ENCODE data around the gene PZP. TPM values are rescaled to one million over a fixed set of nuclear protein-coding genes. Genes with fewer than 3 reads are reported as not detected.
"Not testable (repeated sequence)": the region's sequence is repeated elsewhere in the genome, so short reads cannot be mapped to it uniquely, and the experiment has no call there.

Gene PZP
- polyA plus RNA-seq, 4 donors: 0.44 to 0.87 (median 0.50) TPM

DNA sequence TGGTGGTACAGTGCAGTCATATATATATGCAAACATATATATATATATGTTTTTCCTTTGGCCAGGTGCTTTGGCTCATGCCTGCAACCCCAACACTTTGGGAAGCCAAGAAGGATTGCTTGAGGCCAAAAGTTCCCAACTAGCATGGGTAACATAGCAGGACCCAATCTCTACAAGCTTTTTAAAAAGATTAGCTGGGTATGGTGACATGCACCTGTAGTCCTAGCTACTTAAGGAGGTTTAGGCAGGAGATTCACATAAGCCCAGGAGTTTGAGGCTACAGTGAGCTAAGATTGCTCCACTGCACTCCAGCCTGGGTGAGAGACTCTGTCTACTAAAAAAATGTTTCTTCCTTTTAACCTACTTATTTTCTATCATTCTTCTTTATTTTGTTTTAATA lies 10.2 kb downstream of the PZP start:
- DNase-seq (ENCODE audit: low read depth in 4 of 4, low spot score in 3 of 4): no peak

GRCh38 chr12:9184276-9184675 lies 23.9 kb downstream of the PZP start:
- DNase-seq (ENCODE audit: low read depth in 4 of 4, low spot score in 3 of 4): no peak

- no peak for DNase-seq (ENCODE audit: low read depth in 4 of 4, low spot score in 3 of 4)
These were observed 27.4 kb downstream of the PZP start for GRCh38 chr12:9180810-9181209.

- DNase-seq (ENCODE audit: low read depth in 4 of 4, low spot score in 3 of 4): no peak
These were observed 28.4 kb downstream of the PZP start for GRCh38 chr12:9179781-9180180.

- DNase-seq (ENCODE audit: low read depth in 4 of 4, low spot score in 3 of 4): no peak
These were observed 38.1 kb downstream of the PZP start for GRCh38 chr12:9169979-9170634.

- not testable (repeated sequence) for DNase-seq (ENCODE audit: low read depth in 4 of 4, low spot score in 3 of 4)
These were observed 40.9 kb downstream of the PZP start for GRCh38 chr12:9167345-9167744.

GRCh38 chr12:9163392-9163791 lies 44.8 kb downstream of the PZP start:
- no peak for DNase-seq (ENCODE audit: low read depth in 4 of 4, low spot score in 3 of 4)

DNA sequence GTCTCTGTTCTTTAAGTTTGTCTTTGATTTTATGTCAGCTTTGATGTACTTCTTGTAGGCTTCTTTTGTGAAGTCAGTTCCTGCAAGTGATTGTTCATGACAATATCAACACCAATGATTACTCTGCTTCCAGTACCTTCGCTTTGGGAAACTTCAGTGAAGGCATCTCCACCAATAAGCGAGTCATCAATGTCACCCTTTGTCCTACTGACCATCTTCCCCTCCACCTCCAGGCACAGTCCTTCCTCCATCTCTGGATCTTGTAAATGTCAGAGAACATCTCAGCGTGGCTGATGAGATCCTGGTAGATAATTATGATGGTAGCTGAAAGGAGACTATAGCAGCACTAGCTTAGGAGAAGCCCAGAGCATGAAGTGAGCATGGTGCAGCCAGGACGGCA lies 52.1 kb downstream of the PZP start:
- no peak for DNase-seq (ENCODE audit: low read depth in 4 of 4, low spot score in 3 of 4)

- DNase-seq (ENCODE audit: low read depth in 4 of 4, low spot score in 3 of 4): no peak
These were observed 58.8 kb downstream of the PZP start for GRCh38 chr12:9149372-9149771.

- DNase-seq (ENCODE audit: low read depth in 4 of 4, low spot score in 3 of 4): no peak
These were observed 59.3 kb downstream of the PZP start for GRCh38 chr12:9148926-9149325.

GRCh38 chr12:9147461-9147860 lies 60.7 kb downstream of the PZP start:
- DNase-seq (ENCODE audit: low read depth in 4 of 4, low spot score in 3 of 4): no peak

DNA sequence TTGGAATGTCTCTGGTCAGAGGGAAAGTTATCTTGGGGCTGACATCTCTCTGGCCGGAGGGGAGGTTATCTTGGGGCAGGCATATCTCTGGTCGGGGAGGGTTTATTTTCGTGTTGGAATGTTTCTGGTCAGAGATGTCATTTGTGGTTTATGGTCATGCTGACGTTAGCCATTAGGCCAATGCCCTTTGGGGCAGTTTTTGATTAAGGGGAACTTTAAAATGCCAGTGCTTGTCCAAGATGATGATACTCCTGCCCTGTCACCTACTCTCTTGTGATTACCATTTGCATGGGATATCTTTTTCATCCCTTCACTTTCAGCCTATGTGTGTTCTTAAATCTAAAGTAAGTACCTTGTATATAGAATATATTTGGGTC lies 63.5 kb downstream of the PZP start:
- no peak for DNase-seq (ENCODE audit: low read depth in 4 of 4, low spot score in 3 of 4)

DNA sequence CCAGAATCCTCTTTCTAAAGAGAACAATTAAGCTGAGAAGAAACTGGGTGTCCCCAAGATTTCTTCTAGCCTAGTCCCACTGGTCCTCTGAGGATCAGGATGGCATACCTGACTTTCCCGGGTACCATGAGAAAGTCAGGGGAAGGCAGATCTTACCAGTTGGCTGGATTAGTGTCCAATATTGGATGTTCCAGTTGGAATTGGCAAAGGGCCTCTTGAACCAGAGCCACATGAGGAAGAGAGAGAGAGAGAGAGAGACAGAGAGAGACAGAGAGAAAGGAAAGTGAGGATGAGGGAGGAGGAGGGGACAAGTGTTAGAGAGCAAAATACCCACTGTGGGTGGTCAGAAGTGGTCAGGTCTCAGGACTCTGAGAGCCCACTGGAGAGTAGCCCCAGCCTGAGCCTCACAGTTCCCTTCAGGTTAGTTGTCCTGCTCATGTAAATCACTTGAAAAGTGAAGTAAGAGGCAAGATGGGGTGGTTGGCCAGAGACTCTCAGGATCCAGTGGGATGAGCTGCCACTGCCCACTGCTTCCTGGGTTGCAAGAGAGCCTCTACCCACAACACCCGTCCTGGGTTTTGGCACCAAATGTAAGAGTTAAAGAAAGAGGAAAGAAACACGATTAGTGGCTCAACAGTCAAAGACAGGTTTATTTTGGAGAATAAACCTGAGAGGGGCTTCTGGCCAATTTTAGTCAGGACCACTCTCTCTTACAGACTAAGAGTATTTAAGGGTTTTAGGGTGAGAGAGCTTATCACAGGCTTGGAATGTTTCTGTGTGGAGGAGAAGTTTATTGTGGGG lies 64.1 kb downstream of the PZP start:
- no peak for DNase-seq (ENCODE audit: low read depth in 4 of 4, low spot score in 3 of 4)

DNA sequence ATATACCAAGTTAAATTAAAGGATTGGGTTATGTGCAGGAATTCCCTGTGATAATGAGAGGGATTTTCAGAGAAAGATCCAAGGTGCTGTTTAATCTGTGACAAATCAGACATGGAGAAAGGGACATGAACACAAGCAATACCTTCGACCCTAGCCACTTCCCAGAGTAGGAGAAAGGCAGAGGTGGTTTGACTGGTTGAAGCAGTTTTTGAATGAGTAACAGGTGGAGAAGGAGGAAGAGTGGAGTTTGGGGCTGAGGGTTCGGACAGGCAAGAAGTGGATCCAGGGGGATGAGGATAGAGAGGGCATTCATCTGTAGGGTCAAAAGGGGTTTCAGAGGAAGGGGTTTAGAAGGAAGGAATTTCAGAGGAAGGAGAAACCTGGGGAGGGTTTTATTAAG lies 65.1 kb downstream of the PZP start:
- DNase-seq (ENCODE audit: low read depth in 4 of 4, low spot score in 3 of 4): no peak

- DNase-seq (ENCODE audit: low read depth in 4 of 4, low spot score in 3 of 4): not testable (repeated sequence)
These were observed 68.5 kb downstream of the PZP start for GRCh38 chr12:9139588-9140290.

DNA sequence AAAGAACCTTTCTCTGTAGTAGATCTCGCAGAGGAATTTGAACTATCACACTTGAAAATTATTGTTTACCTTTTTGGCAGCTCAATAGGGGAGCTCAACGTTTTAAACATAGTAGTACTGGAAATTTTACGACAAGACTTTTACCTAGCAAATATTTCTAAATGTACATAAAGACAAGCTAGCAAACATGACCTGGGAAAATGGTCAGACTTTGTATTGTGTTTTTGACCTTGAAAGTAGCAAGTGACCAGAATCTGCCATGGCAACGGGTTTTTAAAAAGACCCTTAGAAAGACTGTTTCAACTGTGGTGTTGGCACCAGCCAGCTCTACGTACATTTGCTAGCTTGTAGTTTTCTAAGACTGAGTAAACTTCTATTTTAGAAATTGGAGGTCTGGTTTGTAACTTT lies 72.3 kb downstream of the PZP start:
- DNase-seq (ENCODE audit: low read depth in 4 of 4, low spot score in 3 of 4): no peak

GRCh38 chr12:9134981-9135628 lies 73.1 kb downstream of the PZP start:
- DNase-seq (ENCODE audit: low read depth in 4 of 4, low spot score in 3 of 4): peak in 1 of 4 donors; percentile 19

DNA sequence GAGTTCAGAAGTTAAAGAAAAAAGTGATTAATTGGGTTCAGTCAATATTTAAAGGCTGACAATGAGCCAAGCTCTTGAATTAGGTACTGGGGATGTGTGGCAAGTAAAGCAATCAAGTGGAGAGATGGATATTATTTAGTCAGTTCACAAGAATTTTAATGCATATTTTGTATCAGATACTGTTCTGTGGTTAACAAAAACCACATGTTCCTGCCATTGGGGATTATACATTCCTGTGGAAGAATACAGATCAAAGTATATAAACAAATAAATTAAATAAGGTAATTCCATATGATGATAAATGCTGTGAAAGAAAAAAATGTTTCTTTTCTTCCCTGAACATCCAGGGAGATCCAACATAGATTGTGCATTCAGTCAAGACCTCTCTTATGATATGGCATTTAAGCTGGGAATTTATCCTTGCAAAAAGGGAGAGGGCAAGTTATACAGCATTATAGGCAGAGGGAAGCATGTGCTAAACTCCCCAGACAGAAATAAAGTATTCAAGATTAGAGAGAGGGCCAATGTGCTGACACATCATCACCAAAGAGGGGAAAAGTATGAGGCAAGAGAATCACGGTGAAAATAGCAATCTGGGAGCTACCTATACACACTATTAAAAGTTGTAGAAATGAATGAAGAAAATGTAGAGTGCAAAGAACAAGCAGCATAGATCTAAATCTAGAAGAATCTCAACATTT lies 74.8 kb downstream of the PZP start:
- DNase-seq (ENCODE audit: low read depth in 4 of 4, low spot score in 3 of 4): no peak

- no peak for DNase-seq (ENCODE audit: low read depth in 4 of 4, low spot score in 3 of 4)
These were observed 76.1 kb downstream of the PZP start for GRCh38 chr12:9132008-9132535.

GRCh38 chr12:9130244-9130643 lies 78.0 kb downstream of the PZP start:
- DNase-seq (ENCODE audit: low read depth in 4 of 4, low spot score in 3 of 4): no peak

All from left renal pelvis (tissue), 4 donors.